Fibroblast of skin of left biceps (primary cell): ENCODE data around the gene ZER1.
"Not testable (repeated sequence)": the region's sequence is repeated elsewhere in the genome, so short reads cannot be mapped to it uniquely, and the experiment has no call there.

Experiments
- DNase-seq, 2 experiments: peaks; one replicate each; pipeline ENCODE4 v3.0.0-alpha.2; 2013; ENCODE audit warnings: low read depth in 2 of 2

The ZER1 gene

DNA sequence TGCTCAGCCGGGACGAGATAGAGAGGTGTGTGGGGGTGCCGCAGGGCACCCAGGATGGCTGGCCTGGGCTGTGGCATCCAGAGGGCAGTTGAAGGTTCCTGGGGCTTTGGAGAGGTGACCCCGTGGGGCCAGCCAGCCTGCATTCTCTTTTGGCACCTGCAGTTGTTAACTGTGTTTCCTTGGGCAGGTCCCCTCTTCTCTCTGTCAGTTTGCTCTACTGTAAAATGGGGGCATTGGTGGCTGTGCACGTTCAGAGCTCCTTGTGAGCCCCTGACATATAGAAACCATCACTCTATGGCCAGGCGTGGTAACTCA, 56.3 kb downstream of the ZER1 start:
- DNase-seq = no peak

DNA sequence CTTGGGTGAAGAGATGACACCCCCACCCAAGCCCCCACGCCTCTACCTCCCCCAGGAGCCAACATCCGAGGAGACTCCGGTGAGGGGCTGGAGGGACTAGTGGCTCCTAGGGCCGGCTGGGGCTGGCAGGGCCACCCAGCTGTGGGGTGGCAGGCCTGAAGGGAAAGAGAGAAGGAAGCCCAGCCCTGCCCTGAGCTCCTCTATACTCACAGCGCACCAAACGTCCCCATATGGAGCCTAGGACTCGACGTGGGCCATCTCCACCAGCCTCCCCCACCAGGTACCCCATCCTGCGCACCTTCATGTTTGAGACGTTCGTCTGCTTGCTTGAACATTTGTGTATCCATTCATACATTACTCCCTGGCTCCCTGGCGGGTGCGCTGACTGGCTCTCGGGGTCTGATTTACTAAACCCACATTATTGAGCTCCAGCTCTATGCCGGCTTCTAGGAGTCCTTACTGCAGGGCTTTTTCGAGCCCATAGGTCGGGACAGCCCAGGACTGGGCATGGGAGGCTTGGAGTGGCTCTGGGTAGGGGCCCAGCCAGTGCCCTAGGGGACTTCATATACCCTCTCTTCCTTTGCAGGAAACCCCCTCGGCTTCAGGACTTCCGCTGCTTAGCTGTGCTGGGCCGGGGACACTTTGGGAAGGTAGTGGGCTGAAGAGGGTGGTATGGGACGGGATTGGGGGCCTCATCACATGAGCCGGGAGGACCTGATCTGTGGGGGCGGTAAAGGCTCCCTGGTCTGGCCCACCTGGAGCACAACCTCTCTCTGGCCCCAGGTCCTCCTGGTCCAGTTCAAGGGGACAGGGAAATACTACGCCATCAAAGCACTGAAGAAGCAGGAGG, 56.9 kb downstream of the ZER1 start:
- no peak for DNase-seq

GRCh38 chr9:128713941-128714573, 57.7 kb downstream of the ZER1 start:
- no peak for DNase-seq

- no peak for DNase-seq
Measured at GRCh38 chr9:128713411-128713780, 58.3 kb downstream of the ZER1 start.

- no peak for DNase-seq
Measured at GRCh38 chr9:128712451-128713410, 59.0 kb downstream of the ZER1 start.

GRCh38 chr9:128707446-128707845, 64.3 kb downstream of the ZER1 start:
- DNase-seq = no peak

- no peak for DNase-seq
Measured at GRCh38 chr9:128706671-128707381, 64.9 kb downstream of the ZER1 start.

DNA sequence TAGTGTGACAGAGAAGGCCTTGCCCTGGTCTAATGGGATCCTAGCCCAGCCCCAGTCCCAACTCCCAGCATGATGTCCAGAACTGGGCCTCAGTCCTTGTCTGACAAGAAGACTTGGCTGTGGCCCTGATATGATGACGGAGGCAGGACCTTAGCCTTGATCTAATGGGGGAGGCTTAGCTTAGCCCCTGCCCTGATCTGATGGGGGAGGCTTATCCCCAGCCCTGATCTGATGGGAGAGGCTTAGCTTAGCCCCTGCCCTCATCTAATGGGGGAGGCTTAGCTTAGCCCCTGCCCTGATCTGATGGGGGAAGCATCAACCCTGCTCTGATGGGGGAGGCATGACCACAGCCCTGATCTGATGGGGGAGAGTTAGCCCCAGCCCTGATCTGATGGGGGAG, 65.7 kb downstream of the ZER1 start:
- DNase-seq = no peak

DNA sequence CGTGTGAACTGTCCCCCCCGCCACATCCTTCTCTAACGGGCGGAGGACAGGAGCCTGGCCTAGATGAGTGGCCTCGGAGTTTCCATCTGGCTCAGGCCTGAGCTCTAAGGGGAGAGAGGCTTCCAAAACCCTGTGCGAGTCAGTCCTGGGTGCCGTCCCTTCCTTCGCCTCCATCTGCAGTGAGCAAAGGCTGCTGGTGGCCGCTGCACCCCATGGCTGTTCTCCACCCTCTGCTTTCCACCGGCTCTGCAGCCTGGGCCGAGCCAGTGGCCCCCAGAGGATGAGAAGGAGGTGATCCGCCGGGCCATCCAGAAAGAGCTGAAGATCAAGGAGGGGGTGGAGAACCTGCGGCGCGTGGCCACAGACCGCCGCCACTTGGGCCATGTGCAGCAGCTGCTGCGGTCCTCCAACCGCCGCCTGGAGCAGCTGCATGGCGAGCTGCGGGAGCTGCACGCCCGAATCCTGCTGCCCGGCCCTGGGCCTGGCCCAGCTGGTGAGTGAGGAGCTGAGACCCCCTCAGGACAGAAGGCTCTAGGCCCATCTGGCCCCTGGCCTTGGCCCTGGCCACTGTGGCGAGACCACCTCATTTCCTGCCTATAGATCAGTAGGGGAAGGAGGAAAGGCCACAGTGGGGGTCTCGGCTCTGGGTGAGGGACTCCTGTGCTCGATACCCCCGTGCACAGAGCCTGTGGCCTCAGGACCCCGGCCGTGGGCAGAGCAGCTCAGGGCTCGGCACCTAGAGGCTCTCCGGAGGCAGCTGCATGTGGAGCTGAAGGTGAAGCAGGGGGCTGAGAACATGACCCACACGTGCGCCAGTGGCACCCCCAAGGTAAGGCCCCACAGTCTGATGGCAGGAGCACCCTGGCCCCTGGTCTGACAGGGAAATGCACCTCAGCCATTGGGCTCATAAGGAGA, 66.4 kb downstream of the ZER1 start:
- no peak for DNase-seq

DNA sequence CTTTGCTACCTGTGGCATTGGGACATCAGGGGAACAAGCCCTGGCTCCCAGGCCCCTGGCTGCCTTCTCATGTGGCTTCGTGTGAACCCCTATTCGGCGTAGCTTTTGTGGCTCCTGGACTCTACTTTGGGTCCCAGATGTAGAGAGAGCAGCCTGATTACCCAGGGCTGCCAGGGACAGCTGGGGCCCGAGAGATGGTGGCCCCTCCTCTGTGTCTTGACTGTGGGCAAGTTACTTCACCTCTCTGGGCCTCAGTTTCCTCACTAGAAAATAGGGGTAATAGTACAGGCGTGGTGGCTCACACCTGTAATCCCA, 67.4 kb downstream of the ZER1 start:
- no peak for DNase-seq

GRCh38 chr9:128703616-128704355, 67.9 kb downstream of the ZER1 start:
- DNase-seq = no peak

DNA sequence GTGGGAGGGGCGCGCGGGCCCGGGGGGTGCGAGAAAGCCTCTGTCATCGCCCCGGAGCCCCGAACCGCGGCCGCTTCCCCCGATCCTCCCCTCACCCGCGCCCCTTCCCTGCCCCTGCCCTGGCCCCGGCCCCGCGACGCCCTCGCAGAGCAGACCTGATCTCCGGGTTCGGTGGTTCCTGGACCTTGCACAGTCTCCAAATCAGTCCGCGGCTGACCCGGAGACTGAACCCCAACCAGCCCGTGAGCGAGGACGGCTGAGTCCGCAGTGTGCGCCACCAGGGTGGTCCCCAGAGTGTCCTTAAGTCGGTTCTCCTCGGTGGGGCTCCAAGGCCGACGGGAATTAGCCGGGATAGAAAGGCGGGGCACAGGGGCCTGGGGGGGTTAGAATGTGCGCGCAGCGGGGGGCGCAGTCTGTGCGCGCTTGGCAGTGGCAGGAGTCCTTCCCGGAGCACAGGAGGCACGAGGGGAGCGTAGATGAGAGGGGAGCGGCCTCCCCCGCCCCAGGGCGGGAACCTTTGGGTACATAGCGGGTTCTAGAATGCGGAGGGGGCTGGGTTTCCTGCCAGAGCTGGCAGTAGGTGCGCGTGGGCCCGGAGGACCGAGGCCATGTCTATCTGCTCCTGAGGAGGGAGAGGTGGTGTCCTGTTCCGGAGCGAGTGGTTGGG, 68.6 kb downstream of the ZER1 start:
- no peak for DNase-seq

- DNase-seq = no peak
Measured at GRCh38 chr9:128702445-128702948, 69.2 kb downstream of the ZER1 start, which contains the start of gene PKN3. Gene PKN3 (plus strand): TSS chr9:128702503. CDS start chr9:128702916, 413 bp downstream.

DNA sequence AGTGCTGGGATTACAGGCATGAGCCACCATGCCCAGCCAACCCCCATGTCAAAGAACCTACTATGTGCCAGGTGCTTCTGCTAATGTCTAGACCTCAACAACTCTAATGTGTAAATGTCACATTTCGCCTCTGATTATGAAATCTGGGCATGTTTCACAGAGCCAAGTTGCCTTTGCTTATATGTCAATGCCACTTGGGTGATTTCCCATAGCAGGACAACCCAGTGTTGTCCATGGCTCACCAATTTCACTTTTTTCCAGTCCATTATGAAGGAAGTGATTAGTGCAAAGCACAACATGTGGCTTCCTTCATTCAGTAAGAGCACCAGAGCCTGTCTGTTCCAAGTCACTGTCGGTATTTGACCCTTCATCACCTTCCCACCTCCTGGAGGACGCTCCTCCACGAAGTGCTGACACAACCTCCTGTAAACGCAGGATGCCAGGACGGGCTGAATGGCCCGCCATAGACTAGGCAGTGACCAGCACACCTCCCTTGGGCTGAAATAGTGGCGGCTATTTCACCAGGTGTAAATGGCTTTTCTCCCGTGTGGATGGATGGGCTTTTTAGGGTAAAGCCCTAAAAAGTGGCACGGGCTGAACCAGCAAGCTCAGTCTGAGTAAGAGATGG, 70.4 kb downstream of the ZER1 start:
- DNase-seq = no peak

DNA sequence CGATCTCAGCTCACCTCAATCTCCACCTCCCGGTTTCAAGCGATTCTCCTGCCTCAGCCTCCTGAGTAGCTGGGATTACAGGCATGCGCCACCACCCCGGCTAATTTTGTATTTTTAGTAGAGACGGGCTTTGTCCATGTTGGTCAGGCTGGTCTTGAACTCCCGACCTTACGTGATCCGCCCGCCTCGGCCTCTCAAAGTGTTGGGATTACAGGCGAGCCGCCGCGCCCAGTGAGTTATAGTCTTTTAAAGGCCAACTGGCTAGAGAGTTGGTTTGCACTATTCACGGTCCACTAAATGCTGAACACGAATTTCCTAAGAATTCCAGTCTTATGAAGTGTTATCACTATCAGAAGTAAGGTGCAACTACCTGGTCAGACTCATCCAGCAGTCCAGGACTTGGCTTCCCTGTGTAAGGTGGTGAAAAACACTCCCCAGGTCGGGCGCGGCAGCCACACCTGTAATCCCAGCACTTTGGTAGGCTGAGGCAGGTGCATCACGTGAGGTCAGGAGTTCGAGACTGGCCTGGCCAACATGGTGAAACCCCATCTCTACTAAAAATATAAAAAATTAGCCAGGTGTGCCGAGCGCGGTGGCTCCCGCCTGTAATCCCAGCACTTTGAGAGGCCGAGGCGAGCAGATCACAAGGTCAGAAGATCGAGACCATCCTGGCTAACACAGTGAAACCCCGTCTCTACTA, 72.5 kb downstream of the ZER1 start:
- not testable (repeated sequence) for DNase-seq

GRCh38 chr9:128696923-128697707, 74.6 kb downstream of the ZER1 start:
- DNase-seq = no peak

DNA sequence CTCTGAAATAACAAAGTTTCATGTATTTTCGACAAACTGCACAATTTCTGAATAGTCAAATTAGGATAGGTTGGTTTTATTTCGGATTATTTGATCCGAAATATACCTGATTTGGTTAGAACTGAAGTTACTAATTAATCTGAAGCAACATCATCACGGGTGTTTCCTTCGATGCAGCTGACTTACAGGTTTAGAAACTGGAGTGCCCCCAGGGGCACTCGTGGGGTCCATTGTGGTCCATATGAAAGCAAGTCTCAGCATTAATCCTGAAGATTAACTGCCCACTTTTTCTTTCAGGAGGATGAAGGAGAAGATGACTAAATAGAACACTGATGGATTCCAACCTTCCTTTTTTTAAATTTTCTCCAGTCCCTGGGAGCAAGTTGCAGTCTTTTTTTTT, 77.4 kb downstream of the ZER1 start:
- DNase-seq = no peak
